ENCODE measurements around the gene GALNT5. TPM values are rescaled to one million over a fixed set of nuclear protein-coding genes. Genes with fewer than 3 reads are reported as not detected.
"Not testable (repeated sequence)": the region's sequence is repeated elsewhere in the genome, so short reads cannot be mapped to it uniquely, and the experiment has no call there.

The GALNT5 gene, protein sequence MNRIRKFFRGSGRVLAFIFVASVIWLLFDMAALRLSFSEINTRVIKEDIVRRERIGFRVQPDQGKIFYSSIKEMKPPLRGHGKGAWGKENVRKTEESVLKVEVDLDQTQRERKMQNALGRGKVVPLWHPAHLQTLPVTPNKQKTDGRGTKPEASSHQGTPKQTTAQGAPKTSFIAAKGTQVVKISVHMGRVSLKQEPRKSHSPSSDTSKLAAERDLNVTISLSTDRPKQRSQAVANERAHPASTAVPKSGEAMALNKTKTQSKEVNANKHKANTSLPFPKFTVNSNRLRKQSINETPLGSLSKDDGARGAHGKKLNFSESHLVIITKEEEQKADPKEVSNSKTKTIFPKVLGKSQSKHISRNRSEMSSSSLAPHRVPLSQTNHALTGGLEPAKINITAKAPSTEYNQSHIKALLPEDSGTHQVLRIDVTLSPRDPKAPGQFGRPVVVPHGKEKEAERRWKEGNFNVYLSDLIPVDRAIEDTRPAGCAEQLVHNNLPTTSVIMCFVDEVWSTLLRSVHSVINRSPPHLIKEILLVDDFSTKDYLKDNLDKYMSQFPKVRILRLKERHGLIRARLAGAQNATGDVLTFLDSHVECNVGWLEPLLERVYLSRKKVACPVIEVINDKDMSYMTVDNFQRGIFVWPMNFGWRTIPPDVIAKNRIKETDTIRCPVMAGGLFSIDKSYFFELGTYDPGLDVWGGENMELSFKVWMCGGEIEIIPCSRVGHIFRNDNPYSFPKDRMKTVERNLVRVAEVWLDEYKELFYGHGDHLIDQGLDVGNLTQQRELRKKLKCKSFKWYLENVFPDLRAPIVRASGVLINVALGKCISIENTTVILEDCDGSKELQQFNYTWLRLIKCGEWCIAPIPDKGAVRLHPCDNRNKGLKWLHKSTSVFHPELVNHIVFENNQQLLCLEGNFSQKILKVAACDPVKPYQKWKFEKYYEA
- polyA plus RNA-seq, result 1 to 10 TPM; 3.1 to 5.6 TPM

DNA sequence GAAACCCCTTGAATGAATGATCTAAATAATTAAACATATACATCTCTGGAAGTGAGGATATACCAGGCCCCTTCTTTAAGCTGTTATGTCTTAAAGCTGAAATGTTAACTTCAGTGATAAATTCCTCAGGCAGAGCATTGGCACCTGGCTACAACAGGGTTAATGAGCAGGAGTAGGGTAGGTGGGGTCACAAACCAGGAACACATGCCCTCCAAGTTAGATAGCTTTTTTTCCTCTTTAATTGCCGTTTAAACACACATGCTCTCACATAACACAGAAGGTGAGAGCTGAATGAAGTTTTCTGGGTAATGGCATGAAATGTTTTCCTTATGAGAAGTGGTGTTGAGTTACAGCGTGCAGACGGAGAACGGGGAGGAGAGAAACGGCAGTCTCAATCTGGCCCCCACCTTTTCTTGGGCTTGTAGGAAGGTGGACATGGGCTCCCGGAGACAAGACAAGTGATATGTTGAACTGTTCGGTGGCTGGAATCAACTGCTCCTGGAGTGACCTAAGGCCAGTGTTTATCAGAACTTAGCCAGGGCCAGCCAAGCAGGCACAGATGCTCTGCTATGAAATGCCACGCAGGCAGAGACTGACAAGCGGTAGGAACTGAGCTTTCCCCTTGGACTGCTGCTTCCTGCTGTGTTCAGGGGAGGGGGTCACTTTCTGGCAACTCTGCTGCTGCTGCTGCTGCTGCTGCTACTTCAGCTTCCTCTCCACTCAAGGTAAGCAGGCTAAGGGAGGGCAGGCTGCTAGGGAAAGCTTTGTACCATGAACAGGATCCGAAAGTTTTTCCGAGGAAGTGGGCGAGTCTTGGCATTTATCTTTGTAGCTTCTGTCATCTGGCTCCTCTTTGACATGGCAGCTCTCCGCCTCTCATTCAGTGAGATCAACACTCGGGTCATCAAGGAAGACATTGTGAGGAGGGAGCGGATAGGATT is at the start of gene GALNT5:
GALNT5 (plus strand) TSS at position 394 of the 941 bp plus-strand sequence; CDS start at position 772, 378 bp downstream.
- Histone ChIP-seq H3K9me3 (ENCODE audit: control insufficient read depth in 2 of 2, insufficient read depth in 1 of 2, low read depth in 1 of 2, low read length in 1 of 2) (no peaks in the 10 kb centered on the region), H3K27me3 (ENCODE audit: control insufficient read depth in 1 of 2, insufficient read depth in 2 of 2, low read length in 2 of 2) (no peaks in the 10 kb centered on the region), H3K36me3 (ENCODE audit: control insufficient read depth in 2 of 2, insufficient read depth in 2 of 2, low read length in 1 of 2) (no peaks in the 10 kb centered on the region), H3K4me3 (ENCODE audit: low read depth in 1 of 2, low read length in 2 of 2) (peak within 1 kb of the TSS; percentile 44 to 59), H3K27ac (ENCODE audit: low read depth in 2 of 2, low read length in 1 of 2) (peak within 1 kb of the TSS; percentile 0 to 71), H3K4me1 (ENCODE audit: control insufficient read depth in 2 of 2, insufficient read depth in 2 of 2, low read length in 1 of 2) (no peaks in the 10 kb centered on the region)
- WGBS, 2 donors, result 11 to 12% methylated on average over 15 of the region's 15 CpGs

DNA sequence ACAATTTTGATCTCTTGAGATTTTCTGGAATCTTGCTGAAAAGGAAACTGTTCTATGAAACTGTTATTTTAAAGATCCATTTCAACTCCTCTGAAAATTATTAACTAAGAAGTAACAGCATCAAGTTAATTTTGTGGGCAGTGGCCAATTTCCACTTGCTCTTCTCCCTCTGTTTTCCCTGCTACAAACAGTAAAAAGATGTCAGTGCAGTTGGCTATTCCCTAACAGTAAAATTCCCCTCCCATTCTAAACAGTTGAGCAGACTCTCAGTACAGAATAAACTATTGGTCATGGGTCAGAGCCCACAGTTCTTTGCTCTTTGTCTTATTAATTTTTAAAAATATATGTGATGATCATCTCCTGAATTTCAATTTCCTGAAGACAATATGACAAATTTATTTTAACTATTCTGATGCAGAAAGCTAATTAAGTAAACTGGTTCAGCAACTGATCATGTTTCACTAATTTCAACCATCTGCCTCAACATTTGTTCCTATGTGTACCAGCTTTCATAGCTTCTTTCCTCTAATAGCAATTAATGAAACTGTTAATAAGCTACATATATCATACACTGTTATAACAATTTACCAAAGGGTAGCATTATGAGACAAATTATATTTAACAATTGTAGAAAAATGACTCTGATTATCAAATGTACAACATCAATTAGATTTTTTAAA is 41.1 kb upstream of the GALNT5 start:
- Histone ChIP-seq H3K36me3 (ENCODE audit: control insufficient read depth in 2 of 2, insufficient read depth in 2 of 2, low read length in 1 of 2) (no peaks in the 10 kb centered on the region), H3K27ac (ENCODE audit: low read depth in 2 of 2, low read length in 1 of 2) (no peak overlapping the region), H3K27me3 (ENCODE audit: control insufficient read depth in 1 of 2, insufficient read depth in 2 of 2, low read length in 2 of 2) (no peaks in the 10 kb centered on the region), H3K9me3 (ENCODE audit: control insufficient read depth in 2 of 2, insufficient read depth in 1 of 2, low read depth in 1 of 2, low read length in 1 of 2) (no peaks in the 10 kb centered on the region), H3K4me1 (ENCODE audit: control insufficient read depth in 2 of 2, insufficient read depth in 2 of 2, low read length in 1 of 2) (no peaks in the 10 kb centered on the region), H3K4me3 (ENCODE audit: low read depth in 1 of 2, low read length in 2 of 2) (no peak overlapping the region)

DNA sequence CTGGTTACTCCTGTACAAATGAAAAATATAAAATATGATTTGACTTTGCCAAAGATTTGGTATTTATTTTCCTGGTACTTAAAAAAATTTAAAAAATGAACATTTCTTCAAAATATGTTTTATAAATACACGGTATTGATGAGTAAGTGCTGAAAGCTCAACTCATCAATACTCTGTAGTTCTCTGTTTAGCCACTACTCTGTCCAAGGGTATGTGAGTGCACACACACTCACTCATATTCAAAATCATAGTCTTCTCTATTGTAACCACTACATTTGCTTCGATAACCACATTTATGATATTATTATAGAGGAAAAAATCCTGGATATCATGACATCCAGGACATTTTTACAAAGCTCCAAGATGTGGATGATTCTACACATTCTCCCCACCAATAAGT is 40.1 kb upstream of the GALNT5 start:
- Histone ChIP-seq H3K9me3 (ENCODE audit: control insufficient read depth in 2 of 2, insufficient read depth in 1 of 2, low read depth in 1 of 2, low read length in 1 of 2) (no peaks in the 10 kb centered on the region), H3K4me1 (ENCODE audit: control insufficient read depth in 2 of 2, insufficient read depth in 2 of 2, low read length in 1 of 2) (no peaks in the 10 kb centered on the region), H3K27me3 (ENCODE audit: control insufficient read depth in 1 of 2, insufficient read depth in 2 of 2, low read length in 2 of 2) (no peaks in the 10 kb centered on the region), H3K4me3 (ENCODE audit: low read depth in 1 of 2, low read length in 2 of 2) (no peak overlapping the region), H3K36me3 (ENCODE audit: control insufficient read depth in 2 of 2, insufficient read depth in 2 of 2, low read length in 1 of 2) (no peaks in the 10 kb centered on the region), H3K27ac (ENCODE audit: low read depth in 2 of 2, low read length in 1 of 2) (no peak overlapping the region)
- WGBS, 2 donors, result 88 to 95% methylated on average over 2 of the region's 2 CpGs

DNA sequence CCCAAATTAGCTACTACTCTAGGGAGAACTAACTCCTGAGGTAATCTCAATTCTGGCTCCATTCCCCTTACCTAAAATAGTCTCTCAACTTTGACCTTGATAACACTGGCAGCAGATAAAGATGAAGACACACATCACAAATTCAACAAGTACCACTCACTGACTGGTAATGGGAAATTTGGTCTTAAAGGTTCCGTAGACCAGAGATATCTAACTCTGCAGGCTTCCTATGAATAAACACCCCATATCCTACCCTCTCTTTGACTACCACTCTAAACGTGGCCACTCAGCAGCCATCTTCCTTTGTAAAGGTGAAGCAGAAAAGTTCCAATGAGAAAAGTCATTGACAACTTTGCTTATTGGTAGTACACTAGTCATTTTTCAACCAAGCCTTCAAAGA is 38.6 kb upstream of the GALNT5 start:
- WGBS, 2 donors, result 83 to 85% methylated on average over 2 of the region's 2 CpGs
- Histone ChIP-seq H3K27ac (ENCODE audit: low read depth in 2 of 2, low read length in 1 of 2) (no peak overlapping the region), H3K4me3 (ENCODE audit: low read depth in 1 of 2, low read length in 2 of 2) (no peak overlapping the region), H3K27me3 (ENCODE audit: control insufficient read depth in 1 of 2, insufficient read depth in 2 of 2, low read length in 2 of 2) (no peaks in the 10 kb centered on the region), H3K9me3 (ENCODE audit: control insufficient read depth in 2 of 2, insufficient read depth in 1 of 2, low read depth in 1 of 2, low read length in 1 of 2) (no peaks in the 10 kb centered on the region), H3K36me3 (ENCODE audit: control insufficient read depth in 2 of 2, insufficient read depth in 2 of 2, low read length in 1 of 2) (no peaks in the 10 kb centered on the region), H3K4me1 (ENCODE audit: control insufficient read depth in 2 of 2, insufficient read depth in 2 of 2, low read length in 1 of 2) (no peaks in the 10 kb centered on the region)

DNA sequence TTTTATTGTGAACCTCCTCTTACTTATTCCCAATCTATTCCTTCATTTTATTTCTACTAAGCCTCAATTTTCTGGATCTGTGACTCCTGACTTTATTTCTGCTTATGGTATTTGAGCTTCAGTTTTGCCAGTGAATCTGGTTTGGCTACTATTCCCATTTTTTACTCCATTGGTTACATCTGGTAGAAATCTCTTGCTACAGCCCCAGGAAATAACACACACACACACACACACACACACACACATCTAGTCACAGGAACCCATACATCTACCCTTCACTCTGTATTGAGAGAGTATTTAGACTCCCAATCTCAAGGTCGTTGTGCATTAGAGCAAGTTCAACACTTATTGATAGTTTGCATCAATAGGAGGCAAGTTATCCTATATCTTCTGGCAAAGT is 37.0 kb upstream of the GALNT5 start:
- Histone ChIP-seq H3K27ac (ENCODE audit: low read depth in 2 of 2, low read length in 1 of 2) (no peak overlapping the region), H3K27me3 (ENCODE audit: control insufficient read depth in 1 of 2, insufficient read depth in 2 of 2, low read length in 2 of 2) (no peaks in the 10 kb centered on the region), H3K4me3 (ENCODE audit: low read depth in 1 of 2, low read length in 2 of 2) (no peak overlapping the region), H3K36me3 (ENCODE audit: control insufficient read depth in 2 of 2, insufficient read depth in 2 of 2, low read length in 1 of 2) (no peaks in the 10 kb centered on the region), H3K9me3 (ENCODE audit: control insufficient read depth in 2 of 2, insufficient read depth in 1 of 2, low read depth in 1 of 2, low read length in 1 of 2) (no peaks in the 10 kb centered on the region), H3K4me1 (ENCODE audit: control insufficient read depth in 2 of 2, insufficient read depth in 2 of 2, low read length in 1 of 2) (no peaks in the 10 kb centered on the region)
- 75% methylated on average over 1 of the region's 1 CpG for WGBS, 2 donors

DNA sequence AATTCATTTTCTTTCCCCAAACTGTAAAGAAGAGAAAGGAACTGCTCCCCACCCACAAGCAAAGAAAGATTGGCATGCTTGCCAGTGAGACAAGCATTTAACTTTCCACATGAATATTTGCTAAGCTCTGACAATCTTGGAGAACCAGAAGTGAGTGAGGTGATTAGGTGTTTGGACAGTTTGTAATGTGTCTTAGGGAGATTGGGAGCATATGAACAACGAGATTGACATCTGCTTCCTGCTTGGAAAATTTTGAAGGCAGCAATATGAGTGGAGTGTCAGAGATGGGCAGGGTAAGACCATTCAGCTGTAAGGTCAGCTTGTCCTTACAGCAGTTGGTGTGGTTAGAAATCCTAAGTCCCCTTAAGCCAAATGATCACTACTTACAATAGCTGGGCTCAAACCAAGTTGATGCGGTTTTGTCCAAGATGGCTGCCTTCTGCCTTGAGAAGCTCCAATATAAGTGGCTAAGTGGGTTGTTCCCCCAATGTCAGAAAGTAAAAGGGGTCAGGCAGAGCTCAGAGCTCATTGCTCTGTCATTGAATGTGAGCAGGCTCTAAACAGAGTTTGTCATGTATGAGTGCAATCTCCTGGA is 36.0 kb upstream of the GALNT5 start:
- Histone ChIP-seq H3K27ac (ENCODE audit: low read depth in 2 of 2, low read length in 1 of 2) (no peak overlapping the region), H3K4me3 (ENCODE audit: low read depth in 1 of 2, low read length in 2 of 2) (no peak overlapping the region), H3K36me3 (ENCODE audit: control insufficient read depth in 2 of 2, insufficient read depth in 2 of 2, low read length in 1 of 2) (no peaks in the 10 kb centered on the region), H3K27me3 (ENCODE audit: control insufficient read depth in 1 of 2, insufficient read depth in 2 of 2, low read length in 2 of 2) (no peaks in the 10 kb centered on the region), H3K4me1 (ENCODE audit: control insufficient read depth in 2 of 2, insufficient read depth in 2 of 2, low read length in 1 of 2) (no peaks in the 10 kb centered on the region), H3K9me3 (ENCODE audit: control insufficient read depth in 2 of 2, insufficient read depth in 1 of 2, low read depth in 1 of 2, low read length in 1 of 2) (no peaks in the 10 kb centered on the region)
- WGBS, 2 donors, result 67 to 73% methylated on average over 2 of the region's 2 CpGs

DNA sequence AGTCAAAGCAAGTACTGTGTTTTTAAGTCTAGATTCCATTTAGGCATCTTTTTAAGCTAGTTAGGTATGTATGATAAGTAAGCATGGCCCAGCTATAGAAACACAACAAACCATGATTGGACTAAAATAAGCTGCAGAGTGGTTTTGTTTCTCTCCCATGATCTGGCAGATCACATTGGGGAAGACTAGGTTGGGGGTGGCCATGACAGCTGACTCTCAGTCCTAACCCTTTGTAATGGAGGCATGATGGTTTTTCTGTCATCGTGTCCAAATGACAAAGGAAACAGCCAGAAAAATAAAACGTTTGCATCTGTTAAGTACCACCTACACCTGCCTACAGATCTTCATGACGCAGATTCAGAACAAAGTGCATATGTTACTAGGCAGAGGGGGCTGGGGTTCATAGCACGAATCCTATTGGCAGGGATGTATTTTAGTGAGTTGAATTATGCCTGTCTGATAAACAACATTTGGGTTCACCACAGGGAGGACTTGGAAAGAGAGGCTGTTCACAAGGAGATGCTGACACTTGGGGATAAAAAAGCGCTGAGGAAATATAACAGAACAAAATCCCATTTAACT is 33.8 kb upstream of the GALNT5 start:
- Histone ChIP-seq H3K4me1 (ENCODE audit: control insufficient read depth in 2 of 2, insufficient read depth in 2 of 2, low read length in 1 of 2) (no peaks in the 10 kb centered on the region), H3K27ac (ENCODE audit: low read depth in 2 of 2, low read length in 1 of 2) (no peak overlapping the region), H3K4me3 (ENCODE audit: low read depth in 1 of 2, low read length in 2 of 2) (no peak overlapping the region), H3K36me3 (ENCODE audit: control insufficient read depth in 2 of 2, insufficient read depth in 2 of 2, low read length in 1 of 2) (no peaks in the 10 kb centered on the region), H3K9me3 (ENCODE audit: control insufficient read depth in 2 of 2, insufficient read depth in 1 of 2, low read depth in 1 of 2, low read length in 1 of 2) (no peaks in the 10 kb centered on the region), H3K27me3 (ENCODE audit: control insufficient read depth in 1 of 2, insufficient read depth in 2 of 2, low read length in 2 of 2) (no peaks in the 10 kb centered on the region)
- WGBS, 2 donors, result 81 to 84% methylated on average over 5 of the region's 5 CpGs

DNA sequence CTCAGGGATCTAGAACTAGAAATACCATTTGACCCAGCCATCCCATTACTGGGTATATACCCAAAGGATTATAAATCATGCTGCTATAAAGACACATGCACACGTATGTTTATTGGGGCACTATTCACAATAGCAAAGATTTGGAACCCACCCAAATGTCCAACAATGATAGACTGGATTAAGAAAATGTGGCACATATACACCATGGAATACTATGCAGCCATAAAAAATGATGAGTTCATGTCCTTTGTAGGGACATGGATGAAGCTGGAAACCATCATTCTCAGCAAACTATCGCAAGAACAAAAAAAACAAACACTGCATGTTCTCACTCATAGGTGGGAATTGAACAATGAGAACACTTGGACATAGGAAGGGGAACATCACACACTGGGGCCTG is 33.1 kb upstream of the GALNT5 start:
- WGBS, 2 donors, result 80 to 92% methylated on average over 2 of the region's 2 CpGs
- not testable (repeated sequence) for H3K9me3 ChIP-seq (ENCODE audit: control insufficient read depth in 2 of 2, insufficient read depth in 1 of 2, low read depth in 1 of 2, low read length in 1 of 2)

More for the DNA sequence above, 33.1 kb upstream of the GALNT5 start:
- H3K36me3 ChIP-seq (ENCODE audit: control insufficient read depth in 2 of 2, insufficient read depth in 2 of 2, low read length in 1 of 2); H3K27me3 ChIP-seq (ENCODE audit: control insufficient read depth in 1 of 2, insufficient read depth in 2 of 2, low read length in 2 of 2); H3K27ac ChIP-seq (ENCODE audit: low read depth in 2 of 2, low read length in 1 of 2); H3K4me3 ChIP-seq (ENCODE audit: low read depth in 1 of 2, low read length in 2 of 2); H3K4me1 ChIP-seq (ENCODE audit: control insufficient read depth in 2 of 2, insufficient read depth in 2 of 2, low read length in 1 of 2): not testable (repeated sequence)

All from esophagus (tissue), 2 donors.